ENCODE results near the gene TTLL8.

Gene TTLL8

DNA sequence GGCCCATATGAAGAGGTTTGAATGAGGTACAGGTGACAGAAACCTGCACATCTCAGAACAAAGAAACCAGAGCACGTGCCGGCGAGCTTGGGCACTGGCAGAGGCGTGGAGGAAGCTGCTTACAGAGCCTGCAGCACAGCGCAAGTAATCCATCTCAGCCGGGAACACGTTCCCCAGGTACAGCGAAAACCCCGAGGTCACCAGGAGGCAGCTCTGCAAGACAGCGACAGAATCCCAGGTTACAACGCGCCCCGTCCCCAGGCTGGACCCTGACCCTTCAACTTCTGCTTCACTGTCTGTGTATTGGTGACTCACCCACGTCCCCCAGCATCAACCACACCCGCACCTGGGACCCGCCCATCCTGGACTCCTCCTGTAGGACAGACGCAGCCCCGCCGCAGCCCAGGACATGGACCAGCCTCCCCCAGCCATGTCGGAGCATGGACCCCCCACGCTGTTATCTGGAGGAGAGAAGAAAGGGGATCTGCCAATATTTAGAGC is 24.9 kb upstream of the TTLL8 start:
- DNase-seq, result peak; percentile 38

DNA sequence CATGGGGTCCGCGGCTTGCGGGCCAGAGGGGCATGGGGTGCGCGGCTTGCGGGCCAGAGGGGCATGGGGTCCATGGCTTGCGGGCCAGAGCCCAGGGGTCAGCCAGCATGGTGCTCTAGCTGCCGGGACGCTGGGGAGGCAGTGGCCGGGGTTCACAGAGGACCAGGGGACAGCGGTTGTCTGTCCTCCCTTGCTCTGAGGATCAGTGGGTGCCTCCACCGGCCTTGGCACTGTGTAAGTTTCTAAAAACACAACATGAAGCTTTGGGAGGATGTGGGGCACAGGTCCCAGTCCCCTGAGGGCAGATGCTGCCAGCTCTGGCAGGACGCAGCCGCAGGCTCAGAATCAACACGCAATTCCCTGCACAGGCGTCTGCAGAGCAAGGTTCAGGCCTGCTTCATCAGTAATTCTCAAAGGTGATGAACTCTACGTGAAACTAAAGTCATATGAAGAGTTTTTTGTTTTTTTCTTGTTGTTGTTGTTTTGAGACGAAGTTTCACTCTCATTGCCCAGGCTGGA is 24.2 kb upstream of the TTLL8 start:
- DNase-seq, result no peak

DNA sequence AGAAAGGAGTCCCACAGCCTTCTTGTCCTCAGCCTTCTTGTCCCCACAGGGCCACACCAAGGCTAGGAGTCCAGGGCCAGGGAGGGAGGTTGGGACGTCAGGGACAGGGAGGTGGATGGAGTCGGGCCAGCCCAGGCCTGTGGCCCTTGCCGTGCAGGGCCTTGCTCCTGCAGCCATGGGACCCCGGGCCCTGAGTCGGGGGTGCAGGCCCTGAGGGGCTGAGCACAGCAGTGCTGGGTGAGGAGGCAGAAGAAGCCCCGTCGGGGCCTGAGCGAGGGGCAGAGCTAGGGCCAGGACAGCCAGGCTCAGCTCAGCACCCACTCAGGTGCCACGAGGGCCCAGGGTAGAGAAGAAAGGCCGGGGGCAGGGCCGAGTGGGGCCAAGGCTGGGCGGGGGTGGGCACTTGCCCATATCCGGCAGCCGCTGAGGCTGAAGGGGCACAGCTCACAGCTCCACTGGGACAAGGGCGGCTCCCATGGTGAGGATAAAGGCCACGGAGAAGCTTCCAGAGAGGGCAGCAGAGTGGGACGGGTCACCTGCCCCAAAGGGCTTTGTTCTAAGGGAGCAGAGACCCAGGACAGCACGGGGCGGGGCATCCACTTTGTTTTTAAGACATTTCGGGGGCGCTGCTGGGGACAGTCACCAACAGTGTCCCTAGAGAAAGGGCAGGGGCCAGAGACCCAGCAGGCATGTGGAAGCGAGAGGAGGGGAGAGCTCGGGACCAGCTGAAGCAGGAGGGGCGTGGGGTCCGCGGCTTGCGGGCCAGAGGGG is 23.5 kb upstream of the TTLL8 start:
- DNase-seq, result no peak

DNA sequence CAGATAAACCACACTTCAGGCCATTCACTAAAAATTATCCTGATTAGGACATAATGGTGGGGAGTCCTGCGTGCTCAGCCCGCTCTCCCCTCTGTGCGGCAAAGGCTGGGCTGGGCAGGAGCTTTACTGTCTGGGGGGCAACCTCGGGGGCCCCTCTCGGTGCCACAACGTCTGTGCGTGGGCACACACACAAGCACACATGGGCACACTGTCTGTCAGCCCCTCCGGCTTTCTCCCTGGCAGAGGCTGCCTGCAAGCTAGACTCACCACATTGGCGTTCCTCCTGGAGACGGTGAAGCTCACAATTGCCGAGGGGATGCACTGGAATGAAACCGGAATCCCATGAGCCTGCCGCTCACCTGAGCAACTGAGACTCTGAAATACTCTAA is 22.0 kb upstream of the TTLL8 start:
- DNase-seq, result no peak

DNA sequence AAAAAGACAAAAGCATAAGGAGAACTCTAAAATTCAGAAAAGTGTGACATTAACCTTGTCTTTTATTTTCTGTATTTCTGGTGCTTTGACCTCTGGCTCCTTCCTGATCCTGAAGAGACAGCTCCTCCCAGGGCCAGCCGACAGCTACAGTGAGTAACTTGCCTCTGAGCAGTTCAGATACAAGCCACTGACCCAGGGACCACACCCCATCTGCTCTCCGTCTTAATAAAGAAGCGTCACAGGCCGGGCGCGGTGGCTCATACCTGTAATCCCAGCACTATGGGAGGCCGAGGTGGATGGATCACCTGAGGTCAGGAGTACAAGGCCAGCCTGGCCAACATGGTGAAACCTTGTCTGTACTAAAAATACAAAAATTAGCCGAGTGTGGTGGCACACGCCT is 20.7 kb upstream of the TTLL8 start:
- no peak for DNase-seq

DNA sequence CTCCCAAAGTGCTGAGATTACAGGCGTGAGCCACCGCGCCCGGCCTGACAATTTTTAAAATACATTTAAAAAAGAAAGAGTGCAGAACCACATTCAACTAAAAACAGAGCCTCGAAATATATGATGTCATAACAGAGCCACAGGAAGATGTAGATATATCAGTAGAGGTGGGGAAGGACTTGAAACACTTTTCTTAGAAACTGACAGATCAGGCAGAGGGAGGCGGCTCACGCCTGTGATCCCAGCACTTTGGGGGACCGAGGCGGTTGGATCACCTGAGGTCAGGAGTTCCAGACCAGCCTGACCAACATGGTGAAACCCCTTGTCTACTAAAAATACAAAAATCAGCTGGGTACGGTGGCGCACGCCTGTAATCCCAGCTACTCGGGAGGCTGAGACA is 20.1 kb upstream of the TTLL8 start:
- DNase-seq, result no peak

DNA sequence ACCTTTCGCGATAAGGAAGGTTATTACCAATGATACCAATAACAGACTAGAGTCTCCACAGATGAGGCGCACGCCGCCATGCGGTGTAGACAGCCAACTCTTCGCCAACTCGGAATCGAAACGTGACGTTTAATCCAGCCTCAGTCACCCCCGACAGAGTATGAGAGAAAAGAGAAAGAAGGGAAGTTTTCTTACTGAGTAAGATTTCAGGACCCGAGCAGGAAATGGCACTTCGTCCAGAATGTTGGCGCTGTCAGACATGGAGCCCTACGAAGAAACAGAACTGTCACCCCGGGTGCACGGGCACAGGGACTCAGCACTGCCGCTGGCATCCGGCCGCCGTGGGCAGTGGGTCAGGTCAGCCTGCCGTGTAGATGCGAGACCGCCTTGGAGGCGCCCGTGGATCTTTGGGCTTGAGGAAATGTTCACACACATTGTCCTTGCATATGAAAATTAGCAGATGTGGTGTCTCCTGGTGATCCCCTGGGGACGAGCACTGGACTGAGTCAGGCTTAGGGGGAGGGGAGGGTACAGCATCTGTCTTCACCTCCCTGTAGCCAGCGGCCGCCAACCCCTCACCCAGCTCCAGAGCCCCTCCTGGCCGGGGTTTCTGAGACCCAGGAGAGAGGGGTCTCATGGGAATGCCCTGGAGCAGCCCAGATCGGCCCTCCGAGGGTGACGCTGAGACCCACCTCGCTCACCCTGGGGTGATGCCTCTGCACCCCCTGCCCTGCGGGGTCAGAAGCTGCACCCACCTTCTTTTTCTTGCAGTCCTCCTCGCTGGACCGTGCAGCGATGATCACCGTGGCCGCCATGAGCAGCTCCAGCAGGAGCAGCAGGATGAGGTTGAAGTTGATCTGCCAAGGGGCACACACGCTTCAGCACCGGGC is 18.8 kb upstream of the TTLL8 start:
- no peak for DNase-seq

DNA sequence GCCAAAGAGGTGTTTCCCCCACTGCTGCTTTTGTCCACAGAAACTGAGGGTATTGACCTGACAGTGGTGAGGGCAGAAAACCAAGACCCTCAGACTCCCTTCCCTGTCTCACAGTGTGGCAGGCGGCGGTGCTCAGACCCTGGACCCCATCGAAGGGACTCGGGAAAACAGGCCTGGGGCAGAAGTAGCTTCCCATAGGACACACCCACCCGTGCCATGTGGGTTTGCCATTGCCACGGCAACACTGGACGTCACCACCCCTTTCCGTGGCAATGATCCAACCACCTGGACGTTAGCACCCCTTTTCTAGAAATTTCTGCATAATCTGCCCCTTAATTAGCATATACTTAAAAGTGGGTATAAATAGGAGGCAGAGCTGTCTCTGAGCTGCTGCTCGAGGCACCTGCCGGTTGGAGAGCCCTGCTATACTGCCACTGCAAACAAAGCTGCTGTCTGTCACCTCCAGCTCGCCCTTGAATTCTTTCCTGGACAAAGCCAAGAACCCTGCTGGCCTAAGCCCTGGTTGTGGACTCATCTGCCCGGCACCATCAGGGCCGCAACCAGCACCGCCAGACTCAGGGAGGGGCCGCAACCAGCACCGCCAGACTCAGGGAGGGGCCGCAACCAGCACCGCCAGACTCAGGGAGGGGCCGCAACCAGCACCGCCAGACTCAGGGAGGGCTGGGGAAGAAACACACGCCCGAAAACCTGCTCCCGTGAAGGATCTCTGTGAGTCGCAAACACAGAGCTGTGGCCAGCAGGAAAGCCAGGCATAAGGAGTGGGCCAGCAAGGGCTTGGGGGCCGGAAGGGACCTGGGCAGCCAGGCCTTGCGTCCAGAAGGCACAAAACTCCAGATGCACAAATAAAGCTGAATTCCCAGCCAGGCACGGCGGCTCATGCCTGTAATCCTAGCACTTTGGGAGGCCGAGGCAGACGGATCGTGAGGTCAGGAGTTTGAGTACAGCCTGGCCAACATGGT is 16.7 kb upstream of the TTLL8 start:
- DNase-seq, result peak; percentile 27

DNA sequence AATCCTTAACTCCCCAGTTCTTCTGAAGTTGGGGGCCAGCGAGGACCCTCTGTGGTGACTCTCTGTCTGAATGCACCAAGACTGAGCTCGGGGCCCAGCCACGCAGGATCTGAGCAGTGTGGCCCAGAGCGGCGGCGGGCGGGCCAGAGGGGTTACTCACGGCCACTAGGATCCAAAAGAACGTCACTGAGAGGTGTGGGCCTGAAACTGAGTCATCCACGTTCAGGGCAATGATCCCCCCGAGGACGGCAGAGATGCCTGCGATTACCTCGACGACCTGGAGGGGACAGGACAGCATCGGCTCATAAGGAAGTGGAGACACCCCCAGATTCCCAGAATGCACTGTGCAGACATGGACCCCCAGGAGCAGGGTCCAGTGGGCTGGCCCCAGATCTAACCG is 16.0 kb upstream of the TTLL8 start:
- no peak for DNase-seq

DNA sequence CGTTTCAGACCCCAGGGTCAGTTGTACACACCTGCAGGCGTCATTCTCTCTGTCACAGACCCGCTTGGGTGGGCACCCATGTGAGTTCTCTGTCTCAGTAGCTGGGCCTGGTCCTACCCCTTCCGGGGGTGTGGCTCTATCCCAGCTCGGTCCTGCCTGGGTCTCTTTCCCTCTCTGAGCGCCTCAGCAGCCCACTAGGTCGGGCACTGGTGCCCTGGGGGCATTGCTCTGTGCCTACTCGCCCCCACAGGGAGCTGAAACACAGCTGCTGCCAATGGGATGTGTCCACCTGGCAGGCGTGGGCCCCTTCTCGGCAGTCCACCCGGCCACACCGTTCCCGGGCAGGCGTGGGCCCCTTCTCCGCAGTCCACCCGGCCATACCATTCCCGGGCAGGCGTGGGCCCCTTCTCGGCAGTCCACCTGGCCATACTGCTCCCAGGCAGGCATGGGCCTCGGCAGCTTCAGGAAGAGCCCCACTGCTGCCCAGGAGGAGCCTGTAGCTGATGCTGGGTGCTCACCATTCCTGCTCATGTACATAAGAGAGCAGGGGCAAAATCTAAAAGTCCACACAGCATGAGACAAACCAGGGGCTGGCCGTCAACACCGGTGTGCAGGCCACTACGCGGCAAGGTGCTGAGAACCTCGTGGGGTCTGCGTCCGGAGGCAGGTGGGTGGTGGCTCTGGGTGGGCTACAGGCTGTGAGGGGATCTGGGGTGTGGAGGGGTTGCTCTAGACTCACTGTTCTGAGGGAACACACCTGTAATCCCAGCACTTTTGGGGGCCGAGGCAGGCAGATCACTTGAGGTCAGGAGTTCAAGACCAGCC is 14.8 kb upstream of the TTLL8 start:
- no peak for DNase-seq

DNA sequence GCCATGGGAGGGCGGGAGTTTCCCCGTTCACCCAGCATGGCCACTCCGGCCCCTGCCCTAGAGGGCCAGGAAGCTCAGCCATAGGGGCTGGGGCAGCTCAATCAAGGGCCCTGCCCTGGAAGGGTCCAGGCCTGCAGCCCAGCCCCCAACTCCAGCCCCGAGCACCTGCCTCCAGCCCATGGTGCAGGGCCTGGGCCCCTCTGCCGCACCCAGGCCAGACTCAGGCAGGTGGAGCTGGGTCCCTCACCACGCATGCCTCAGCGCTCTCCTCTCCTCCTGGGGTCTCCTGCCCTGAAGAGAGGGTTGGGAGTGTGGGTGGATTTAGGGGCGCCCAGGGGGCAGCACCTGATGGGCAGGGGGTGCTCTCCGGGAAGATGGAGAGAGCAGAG is 14.1 kb upstream of the TTLL8 start:
- no peak for DNase-seq

DNA sequence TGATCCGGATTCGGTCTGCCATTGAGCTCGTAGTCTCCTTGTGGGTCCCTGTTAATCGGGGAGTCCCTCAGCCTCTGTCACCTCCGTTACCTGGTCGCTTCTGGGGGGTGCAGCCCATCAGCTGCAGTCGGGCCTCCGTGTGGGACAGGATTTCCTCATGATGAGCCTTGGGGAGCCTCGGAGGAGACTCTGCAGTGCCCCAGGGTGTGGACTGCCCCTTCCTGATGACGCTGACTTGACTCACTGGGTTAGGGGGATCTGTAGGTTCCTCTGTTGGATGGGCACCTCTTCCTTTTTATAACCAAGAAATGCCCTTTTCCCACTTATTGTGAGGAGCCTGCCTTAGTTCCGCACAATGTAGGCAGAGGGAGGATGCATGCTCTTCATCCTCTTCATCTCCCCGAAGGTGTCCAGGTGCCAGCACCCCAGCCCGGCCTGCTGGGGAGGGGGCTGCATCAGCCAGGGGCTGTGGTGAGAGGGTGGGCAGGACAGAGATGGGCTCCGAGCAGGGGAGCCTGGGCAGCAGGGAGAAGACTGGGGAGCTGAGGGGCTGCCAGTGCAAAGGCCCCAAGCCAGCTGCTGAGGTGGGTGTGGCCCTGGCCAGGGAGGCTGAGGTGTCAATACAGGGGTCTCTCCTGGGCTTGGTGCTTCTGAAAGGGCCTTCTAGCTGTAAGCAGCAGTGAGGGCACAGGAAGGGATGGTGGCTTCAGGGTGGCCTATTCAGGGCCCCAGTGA is 13.5 kb upstream of the TTLL8 start:
- DNase-seq, result no peak

DNA sequence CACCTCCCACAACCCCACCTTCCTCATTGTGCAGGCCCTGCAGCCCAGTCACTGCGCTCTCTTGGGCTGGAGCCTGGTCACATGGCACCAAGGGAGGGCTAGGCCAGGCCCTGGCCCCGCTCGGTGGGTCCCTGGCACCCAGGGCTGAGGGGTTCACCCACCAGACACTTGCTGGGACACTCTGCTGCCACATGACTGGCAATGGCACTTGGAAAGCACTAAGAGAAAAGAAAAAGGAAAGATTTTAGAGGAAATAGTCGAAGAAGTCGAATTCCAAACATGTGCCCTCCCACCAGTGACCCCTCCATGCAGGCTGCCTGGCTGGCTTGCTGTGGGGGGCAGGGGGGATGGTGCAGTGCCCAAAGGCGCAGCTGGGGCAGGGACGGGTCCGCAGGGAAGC is 12.3 kb upstream of the TTLL8 start:
- no peak for DNase-seq

DNA sequence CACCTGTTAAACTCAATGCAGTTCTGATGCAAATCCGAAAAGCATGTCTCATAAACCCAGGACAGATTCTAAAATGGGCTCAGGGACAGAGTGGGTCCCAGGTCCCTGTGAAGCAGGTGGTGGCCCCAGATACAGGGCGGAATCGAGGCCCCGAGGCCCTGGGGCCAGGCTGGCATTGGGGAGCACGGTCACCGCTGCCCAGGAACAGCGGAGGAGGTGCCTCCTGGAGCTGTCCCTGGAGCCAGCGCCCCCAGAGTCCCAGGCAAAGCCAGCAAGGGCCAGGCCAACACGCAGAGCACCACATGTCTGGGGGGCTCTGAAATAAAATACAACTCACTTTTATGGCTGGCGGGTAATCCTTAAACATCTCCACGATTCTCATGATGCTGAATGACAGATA is 10.0 kb upstream of the TTLL8 start:
- no peak for DNase-seq

DNA sequence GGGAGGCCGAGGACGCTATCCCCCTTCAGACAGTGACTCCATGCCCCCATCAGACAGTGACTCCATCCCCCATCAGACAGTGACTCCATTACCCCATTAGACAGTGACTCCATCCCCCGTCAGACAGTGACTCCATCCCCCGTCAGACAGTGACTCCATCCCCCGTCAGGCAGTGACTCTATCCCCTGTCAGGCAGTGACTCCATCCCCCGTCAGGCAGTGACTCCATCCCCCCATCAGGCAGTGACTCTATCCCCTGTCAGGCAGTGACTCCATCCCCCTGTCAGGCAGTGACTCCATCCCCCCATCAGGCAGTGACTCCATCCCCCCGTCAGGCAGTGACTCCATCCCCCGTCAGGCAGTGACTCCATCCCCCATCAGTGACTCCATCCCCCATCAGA is 9.1 kb upstream of the TTLL8 start:
- DNase-seq, result no peak

DNA sequence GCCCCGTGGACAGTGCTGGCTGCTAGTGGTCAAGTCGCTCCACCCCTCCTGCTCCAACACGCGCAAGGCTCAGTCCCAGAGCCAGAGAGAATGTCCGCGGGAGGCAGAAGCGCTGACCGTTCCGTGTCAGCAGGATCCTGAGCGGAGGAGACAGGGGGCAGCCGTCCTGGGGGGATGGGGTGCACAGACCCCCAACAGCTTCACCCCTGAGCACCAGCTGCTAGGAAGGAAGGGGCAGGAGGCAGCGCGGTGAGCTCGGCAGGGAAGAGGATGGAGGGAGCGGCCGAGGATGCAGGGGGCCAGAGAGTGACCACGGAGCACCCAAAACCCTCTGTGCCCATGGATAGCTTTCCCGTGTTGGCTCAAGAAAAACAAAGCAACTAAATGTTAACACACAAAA is 6.4 kb upstream of the TTLL8 start:
- DNase-seq, result no peak

DNA sequence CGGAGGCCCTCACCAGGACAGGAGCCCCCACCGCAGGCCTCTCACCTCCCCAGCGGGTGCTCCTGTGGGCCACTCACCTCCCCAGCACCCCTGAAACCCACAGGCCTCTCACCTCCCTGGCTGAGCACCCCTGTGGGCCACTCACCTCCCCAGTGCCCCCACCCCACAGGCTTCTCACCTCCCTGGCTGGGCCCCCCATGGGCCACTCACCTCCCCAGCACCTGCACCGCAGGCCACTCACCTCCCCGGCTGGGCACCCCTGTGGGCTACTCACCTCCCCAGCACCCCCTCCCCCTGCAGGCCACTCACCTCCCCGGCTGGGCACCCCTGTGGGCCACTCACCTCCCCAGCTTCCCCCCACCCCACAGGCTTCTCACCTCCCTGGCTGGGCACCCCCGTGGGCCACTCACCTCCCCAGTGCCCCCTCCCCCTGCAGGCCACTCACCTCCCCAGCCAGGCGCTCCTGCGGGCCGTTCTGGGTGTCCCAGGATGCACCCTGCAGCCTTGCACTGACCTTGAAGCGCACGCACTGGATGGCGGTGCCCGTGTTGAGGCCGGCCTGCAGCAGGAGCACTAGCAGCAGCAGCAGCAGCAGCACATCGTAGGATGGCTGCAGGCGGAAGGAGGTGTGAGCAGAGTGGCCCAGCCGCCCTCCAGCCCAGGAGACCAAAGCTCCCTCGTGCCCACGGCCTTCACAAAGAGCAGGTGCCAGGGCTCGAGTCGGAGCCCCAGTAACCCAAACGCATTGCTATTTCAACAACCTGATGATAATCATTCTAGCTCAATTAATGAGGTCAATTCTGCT is 5.7 kb upstream of the TTLL8 start:
- no peak for DNase-seq

DNA sequence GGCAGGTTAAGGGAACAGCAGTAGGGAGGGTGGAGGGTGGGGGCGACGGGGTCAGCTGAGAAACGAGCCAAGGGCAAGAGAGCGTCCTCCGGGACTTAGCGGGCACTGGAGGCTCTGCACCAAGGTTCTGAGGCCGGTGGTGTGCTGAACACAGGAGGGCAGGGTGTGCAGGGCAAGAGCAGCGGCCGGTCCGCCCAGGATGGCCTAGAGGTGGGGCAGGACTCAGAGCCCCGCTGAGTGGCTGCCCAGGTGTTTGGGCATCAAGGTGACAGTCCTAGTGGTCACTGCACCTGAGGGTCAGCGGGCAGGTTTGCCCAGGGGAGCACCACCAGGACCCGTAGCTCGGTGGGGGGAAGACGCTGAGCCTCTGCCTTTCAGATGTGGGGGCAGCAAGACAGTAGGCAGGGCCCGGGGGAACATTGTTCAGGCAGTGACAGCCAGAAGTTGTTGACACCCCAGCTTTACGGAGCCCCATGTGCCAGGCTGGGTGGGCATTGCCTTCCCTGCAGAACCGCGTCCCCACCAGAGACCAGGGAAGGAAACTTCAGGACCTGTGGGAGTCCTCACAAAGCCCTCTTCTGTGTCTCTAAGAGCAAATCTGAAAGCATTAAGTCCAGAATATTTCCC is 4.5 kb upstream of the TTLL8 start:
- DNase-seq, result no peak

DNA sequence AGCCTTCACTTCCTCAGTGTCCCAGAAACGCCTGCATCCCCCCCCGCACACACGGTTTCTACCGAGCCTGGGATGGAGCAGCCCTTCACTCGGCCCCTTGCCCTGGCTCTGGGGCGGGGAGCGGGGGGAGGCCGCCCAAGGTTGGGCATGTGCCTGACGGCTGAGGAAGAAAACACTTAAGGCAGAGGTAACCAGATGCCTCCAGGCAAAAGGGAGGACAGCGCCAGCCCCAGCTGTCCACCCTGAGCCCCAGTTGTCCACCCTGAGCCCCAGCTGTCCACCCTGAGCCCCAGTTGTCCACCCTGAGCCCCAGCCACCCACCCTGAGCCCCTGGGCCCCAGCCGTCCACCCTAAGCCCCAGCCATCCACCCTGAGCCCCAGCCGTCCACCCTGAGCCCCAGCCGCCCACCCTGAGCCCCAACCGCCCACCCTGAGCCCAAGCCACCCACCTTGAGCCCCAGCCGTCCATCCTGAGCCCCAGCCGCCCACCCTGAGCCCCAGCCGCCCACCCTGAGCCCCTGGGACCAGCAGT is 3.8 kb upstream of the TTLL8 start:
- no peak for DNase-seq
